ENCODE measurements around the gene PLA1A. TPM values are rescaled to one million over a fixed set of nuclear protein-coding genes. Genes with fewer than 3 reads are reported as not detected.

PLA1A gene
- total and polyA plus RNA-seq, 12 donors: 0.55 to 19.3 (median 1.9) TPM

DNA sequence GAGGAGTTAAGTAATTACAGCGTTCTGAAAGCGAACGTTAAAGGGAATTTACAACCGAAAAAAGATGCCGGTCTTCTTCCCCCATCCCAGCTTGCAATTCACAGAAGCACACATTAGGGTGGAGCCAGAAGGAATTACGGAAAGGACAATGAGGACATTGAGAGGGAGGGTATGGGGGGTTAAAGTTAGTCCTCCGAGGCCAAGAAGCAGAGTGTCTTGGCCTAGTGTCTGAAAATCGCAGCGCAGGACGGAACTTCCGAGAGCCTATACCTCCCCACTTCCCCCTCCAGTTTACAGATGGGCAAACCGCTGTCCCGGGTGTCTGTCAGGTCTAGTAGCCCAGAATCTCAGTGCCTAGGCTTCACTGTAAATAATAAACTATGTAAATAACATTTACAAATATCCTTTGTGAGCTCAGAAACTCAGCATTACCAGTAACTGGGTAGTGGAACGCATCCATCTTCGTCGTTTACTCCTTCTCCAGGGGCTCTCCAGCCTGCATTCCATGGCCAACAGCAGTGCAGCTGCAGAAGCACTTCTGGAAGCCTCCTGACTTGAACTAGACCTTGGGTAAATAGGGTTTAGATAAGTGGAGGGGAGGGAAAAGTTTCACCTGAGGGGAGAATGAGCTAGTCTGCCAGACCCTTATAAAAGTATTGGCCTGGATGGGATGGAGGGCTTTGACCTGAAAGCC, 17.5 kb upstream of the PLA1A start:
- Histone ChIP-seq H3K9me3 (no peaks in the 10 kb centered on the region), H3K4me1 (peaks cover 0 to 27% (median 17%) of the 10 kb centered on the region in 9 donors), H3K4me3 (peak overlapping the region; percentile 37 to 81 (median 64)), H3K27me3 (no peaks in the 10 kb centered on the region), H3K36me3 (peaks cover 0 to 21% (median 0%) of the 10 kb centered on the region in 9 donors), H3K27ac (peak overlapping the region; percentile 87 to 99 (median 94))
- WGBS, 2 donors: 5 to 9% methylated on average over 16 of the region's 16 CpGs
- intact Hi-C loops (cut with DNase I): loop anchor here in 2 of 10 donors (2.0 to 10.0 kb wide), 3 partner anchors 17 to 97 kb away; partner anchors contain the start of genes COX17 (in 2 of the 2) and PLA1A (in 1 of the 2)
- peak; percentile 62 to 82 (median 68) for ATAC-seq
- TF ChIP-seq, protein P1, sequence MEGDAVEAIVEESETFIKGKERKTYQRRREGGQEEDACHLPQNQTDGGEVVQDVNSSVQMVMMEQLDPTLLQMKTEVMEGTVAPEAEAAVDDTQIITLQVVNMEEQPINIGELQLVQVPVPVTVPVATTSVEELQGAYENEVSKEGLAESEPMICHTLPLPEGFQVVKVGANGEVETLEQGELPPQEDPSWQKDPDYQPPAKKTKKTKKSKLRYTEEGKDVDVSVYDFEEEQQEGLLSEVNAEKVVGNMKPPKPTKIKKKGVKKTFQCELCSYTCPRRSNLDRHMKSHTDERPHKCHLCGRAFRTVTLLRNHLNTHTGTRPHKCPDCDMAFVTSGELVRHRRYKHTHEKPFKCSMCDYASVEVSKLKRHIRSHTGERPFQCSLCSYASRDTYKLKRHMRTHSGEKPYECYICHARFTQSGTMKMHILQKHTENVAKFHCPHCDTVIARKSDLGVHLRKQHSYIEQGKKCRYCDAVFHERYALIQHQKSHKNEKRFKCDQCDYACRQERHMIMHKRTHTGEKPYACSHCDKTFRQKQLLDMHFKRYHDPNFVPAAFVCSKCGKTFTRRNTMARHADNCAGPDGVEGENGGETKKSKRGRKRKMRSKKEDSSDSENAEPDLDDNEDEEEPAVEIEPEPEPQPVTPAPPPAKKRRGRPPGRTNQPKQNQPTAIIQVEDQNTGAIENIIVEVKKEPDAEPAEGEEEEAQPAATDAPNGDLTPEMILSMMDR (IDR thresholded peaks at IDR 0.05): no peak
- peak in 1 of 2 donors; percentile 58 for DNase-seq

DNA sequence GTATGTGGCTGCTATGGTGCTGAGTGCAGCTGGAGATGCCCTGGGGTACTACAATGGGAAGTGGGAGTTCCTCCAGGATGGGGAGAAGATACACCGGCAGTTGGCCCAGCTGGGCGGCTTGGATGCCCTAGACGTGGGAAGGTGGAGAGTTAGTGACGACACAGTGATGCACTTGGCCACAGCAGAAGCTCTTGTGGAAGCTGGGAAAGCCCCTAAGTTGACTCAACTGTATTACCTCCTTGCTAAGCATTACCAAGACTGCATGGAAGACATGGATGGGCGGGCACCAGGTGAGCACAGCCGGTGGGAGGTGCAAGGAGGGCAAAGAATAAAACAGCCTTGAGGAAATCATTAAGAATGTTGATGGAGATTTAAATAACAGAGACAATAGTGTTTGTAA, 15.5 kb upstream of the PLA1A start:
- Histone ChIP-seq H3K36me3 (peaks cover 0 to 33% (median 0%) of the 10 kb centered on the region in 9 donors), H3K9me3 (no peaks in the 10 kb centered on the region), H3K27me3 (no peaks in the 10 kb centered on the region), H3K4me3 (no peak overlapping the region), H3K4me1 (peaks cover 0 to 45% (median 17%) of the 10 kb centered on the region in 9 donors), H3K27ac (no peak overlapping the region)
- 87 to 94% methylated on average over 6 of the region's 6 CpGs for WGBS, 2 donors
- DNase-seq: no peak
- ATAC-seq: no peak
- intact Hi-C loops (cut with DNase I): loop anchor here in 1 of 10 donors (10.0 kb wide), 1 partner anchor 93 kb away; the partner anchor contains the start of gene COX17
- TF ChIP-seq, protein P1 (IDR thresholded peaks at IDR 0.05): no peak

DNA sequence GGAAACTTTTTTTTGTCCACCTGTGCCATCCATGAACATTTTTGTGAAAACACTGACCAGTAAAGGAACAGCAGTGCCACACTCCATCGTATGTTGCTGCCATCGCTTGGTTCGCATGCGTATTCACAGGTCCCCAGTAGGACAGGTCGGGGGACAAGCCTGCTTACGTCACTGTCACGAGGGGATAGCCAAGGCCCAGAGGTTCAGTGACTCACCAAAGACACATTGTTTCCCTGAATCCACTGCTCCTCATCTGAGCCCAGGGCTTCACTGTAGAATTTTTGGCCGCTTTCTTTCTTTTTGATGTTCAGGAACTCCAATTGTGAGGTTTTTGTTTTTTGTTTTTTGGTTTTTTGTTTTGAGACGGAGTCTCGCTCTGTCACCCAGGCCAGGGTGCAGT, 12.5 kb upstream of the PLA1A start:
- no peaks in the 10 kb centered on the region for H3K9me3 ChIP-seq
- intact Hi-C loops (cut with DNase I): loop anchor here in 2 of 10 donors (5.0 to 10.0 kb wide), 2 partner anchors 90 to 347 kb away; partner anchors contain the start of gene COX17 (in 1 of the 2)
- peak overlapping the region in 1 of 10 donors; percentile 83 for H3K27ac ChIP-seq
- DNase-seq (no peak), ATAC-seq (no peak)
- no peak overlapping the region for H3K4me3 ChIP-seq
- WGBS, 2 donors: 92 to 95% methylated on average over 10 of the region's 10 CpGs
- TF ChIP-seq, protein P1 (IDR thresholded peaks at IDR 0.05): no peak
- H3K4me1 ChIP-seq: peaks cover 0 to 55% (median 12%) of the 10 kb centered on the region in 9 donors
- no peaks in the 10 kb centered on the region for H3K27me3 ChIP-seq
- peaks cover 0 to 57% (median 4%) of the 10 kb centered on the region in 9 donors for H3K36me3 ChIP-seq

DNA sequence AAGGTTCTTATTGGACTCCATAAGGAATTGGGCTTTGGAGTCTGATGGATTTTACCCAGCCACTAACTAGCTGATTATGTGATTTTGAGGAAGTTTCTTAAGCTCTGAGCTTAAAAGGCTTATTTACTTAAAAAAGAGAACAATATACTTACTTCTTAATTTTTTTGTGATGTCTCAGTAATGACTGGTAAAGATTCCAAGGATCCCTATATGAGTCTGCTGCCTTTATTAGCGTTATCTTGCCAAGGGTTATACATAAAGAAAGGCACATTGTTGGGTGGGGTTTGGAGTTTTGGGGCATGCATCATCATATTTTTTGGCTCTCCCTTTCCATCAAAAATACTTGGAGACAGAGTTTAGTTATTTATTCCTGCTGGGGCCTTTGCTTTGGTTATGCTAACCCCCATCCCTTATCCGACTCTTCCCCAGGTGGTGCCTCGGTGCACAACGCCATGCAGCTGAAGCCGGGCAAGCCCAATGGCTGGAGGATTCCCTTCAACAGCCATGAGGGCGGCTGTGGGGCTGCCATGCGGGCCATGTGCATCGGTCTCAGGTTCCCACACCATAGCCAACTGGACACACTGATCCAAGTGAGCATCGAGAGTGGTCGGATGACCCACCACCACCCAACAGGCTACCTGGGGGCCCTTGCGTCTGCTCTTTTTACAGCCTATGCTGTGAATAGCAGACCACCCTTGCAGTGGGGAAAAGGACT, 11.7 kb upstream of the PLA1A start:
- DNase-seq (no peak), ATAC-seq (no peak)
- Histone ChIP-seq H3K9me3 (peaks cover 0 to 3% (median 0%) of the 10 kb centered on the region in 11 donors), H3K36me3 (peaks cover 0 to 57% (median 4%) of the 10 kb centered on the region in 9 donors), H3K4me1 (peaks cover 0 to 47% (median 4%) of the 10 kb centered on the region in 9 donors), H3K27ac (peak overlapping the region in 1 of 10 donors; percentile 83), H3K27me3 (no peaks in the 10 kb centered on the region), H3K4me3 (no peak overlapping the region)
- 96 to 97% methylated on average over 11 of the region's 11 CpGs for WGBS, 2 donors
- intact Hi-C loops (cut with DNase I): loop anchor here in 2 of 10 donors (5.0 to 10.0 kb wide), 2 partner anchors 89 to 346 kb away; partner anchors contain the start of gene COX17 (in 1 of the 2)
- TF ChIP-seq, protein P1 (IDR thresholded peaks at IDR 0.05): no peak

All from heart right ventricle (tissue), 16 donors.